ENCODE measurements around the gene CSF1.

- no peak for TF ChIP-seq CTCF (IDR thresholded peaks at IDR 0.05)
- no peak for TF ChIP-seq POLR2A (IDR thresholded peaks at IDR 0.05)
Observed at GRCh38 chr1:109910963-109911798, 532 bp downstream of the CSF1 start.
